LNCaP clone FGC (cell line): ENCODE data around the gene TCN2.

Experiments used
- DNase-seq: peaks from one replicate; pipeline ENCODE4 v3.0.0-alpha.2; 2011; ENCODE audit warnings: low read depth
- H3K4me3 ChIP-seq: 2 replicates; pipeline ENCODE4 v1.5.1; 2011; ENCODE audit warnings: mild to moderate bottlenecking, low read depth, low read length, control low read depth
- TF ChIP-seq, protein P1 (sequence below): IDR thresholded peaks from 2 replicates; pipeline ENCODE4 v1.5.1; 2012; ENCODE audit warnings: mild to moderate bottlenecking; ENCODE audit not compliant: control insufficient read depth, insufficient read depth; ENCODE audit errors: extremely low read depth

TCN2 gene

DNA sequence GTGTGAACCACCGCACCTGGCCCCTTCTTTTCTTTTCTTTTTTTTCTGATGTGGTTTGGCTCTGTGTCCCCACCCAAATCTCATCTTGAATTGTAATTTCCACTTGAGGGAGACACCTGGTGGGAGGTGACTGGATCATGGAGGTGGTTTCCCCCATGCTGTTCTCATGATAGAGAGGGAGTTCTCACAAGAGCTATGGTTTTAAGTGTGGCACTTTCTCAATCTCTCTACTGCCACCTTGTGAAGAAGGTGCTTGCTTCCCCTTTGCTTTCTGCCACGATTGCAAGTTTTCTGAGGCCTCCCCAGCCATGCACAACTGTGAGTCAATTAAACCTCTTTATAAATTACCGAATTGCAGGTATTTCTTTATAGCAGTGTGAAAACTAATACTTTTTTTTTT, 4.9 kb upstream of the TCN2 start:
- DNase-seq: no peak
- TF ChIP-seq, protein P1, sequence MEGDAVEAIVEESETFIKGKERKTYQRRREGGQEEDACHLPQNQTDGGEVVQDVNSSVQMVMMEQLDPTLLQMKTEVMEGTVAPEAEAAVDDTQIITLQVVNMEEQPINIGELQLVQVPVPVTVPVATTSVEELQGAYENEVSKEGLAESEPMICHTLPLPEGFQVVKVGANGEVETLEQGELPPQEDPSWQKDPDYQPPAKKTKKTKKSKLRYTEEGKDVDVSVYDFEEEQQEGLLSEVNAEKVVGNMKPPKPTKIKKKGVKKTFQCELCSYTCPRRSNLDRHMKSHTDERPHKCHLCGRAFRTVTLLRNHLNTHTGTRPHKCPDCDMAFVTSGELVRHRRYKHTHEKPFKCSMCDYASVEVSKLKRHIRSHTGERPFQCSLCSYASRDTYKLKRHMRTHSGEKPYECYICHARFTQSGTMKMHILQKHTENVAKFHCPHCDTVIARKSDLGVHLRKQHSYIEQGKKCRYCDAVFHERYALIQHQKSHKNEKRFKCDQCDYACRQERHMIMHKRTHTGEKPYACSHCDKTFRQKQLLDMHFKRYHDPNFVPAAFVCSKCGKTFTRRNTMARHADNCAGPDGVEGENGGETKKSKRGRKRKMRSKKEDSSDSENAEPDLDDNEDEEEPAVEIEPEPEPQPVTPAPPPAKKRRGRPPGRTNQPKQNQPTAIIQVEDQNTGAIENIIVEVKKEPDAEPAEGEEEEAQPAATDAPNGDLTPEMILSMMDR: peak; percentile 40
- no peak overlapping the region for H3K4me3 ChIP-seq

DNA sequence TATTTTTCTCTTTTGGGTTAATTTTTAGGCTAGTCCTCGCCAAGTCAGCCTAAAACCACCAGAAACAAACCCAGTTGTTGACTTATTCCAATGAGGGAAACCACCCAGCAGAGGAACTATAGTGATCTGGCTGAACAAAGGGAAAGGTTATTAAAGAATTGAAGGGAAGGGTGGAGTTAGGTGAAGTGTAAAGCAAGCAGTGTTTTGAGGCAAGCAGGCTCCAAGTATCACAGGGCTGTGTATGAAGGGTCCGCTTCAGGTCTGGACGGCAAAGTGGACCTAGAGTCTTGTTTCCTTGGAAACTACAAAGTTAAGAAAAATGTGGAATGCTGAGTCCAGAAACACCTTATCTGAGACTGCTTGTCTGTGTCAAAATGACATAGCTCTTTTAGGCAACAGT, 3.2 kb upstream of the TCN2 start:
- no peak for DNase-seq
- H3K4me3 ChIP-seq: no peak overlapping the region
- TF ChIP-seq, protein P1: no peak

DNA sequence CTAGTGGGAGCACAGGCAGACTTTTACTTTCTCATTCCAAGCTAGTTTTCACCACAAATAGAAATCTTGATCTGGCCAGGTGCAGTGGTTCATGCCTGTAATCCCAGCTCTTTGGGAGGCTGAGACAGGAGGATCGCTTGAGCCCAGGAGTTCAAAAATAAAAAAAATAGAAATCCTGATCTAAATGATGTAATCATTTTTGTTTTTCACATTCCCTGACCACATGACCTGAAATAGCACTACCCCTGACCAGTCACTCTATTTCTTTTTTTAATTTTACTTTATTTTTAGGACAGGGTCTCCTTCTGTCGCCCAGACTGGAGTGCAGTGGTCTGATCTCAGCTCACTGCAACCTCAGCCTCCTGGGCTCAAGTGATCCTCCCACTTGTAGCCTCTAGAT, 2.3 kb upstream of the TCN2 start:
- H3K4me3 ChIP-seq: no peak overlapping the region
- no peak for DNase-seq
- TF ChIP-seq, protein P1: no peak

DNA sequence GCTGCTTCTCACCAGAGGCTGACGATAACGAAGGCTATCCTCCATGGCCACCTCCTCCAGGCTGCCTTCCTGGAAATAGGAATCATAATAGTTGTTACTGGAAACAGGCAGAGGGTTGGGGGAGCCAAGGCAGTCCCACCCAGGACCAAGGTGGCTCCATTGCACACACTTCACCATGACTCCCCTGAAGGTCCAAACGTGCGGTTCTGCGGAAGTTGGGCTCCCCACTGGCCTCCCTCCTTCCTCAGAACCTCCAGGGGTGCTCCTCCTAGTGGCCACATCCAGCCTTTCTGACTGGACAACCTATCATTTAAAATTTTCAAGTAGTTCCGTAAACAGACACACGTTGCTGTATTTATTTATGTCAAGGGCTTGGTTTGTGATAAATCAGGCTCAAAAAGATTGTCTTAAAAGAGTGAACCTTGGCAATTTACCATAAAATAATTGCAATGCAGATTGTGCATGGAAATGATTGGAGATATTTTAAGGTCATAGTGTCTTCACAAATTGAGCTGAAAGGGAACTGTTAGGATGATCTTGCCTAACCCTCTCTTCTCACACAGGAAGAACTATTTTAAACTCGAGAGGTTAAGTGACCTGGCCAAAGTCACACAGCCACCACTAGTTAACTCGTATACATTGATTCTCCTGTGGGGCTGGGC, 1.4 kb upstream of the TCN2 start:
- TF ChIP-seq, protein P1: peak; percentile 54
- DNase-seq: no peak
- H3K4me3 ChIP-seq: no peak overlapping the region

DNA sequence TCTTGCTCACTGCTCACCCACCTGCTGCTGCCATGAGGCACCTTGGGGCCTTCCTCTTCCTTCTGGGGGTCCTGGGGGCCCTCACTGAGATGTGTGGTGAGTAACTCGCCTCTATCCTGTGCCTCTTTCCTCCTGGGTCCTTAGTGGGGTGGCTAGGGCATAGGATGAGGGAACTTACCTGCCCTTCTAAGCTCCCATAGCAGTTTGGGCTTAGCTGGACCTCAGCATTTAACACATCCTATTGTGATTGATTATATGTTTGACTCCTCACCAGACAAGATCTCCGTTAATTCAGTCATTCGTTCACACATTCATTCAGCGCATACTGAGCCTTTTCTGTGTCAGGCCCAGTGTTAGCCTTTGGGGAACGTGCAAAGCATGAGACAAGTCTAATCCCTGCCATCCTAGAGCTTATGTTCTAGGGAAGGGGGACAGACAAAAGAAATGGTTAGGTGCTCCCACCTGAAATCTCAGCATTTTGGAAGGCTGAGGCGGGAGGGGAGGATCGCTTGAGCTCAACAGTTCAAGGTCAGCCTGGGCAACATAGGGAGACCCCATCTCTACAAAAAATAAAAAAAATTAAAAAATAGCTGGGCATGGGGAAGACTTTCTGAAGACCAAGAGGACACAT, 441 bp downstream of the TCN2 start:
- no peak for DNase-seq
- TF ChIP-seq, protein P1: no peak
- H3K4me3 ChIP-seq: no peak overlapping the region

DNA sequence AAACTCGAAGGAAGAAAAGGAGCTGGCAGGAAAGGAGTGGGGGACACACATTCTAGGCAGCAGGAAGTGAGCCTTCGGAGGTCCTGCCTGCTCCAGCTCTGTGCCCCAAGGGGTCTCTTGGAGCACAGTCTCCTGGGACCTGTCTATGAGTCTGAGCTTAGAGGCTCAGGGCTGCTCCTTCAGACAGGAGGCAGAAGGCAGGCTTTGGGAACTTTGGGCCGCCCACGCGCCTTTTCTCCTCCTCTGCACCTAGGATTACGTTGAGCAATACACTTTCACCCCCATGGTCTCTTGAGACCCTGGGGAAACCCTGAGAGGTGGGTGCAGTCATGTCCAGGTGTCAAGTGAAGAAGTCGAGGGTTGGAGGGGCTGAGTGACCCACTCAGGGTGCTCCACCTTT, 965 bp downstream of the TCN2 start:
- TF ChIP-seq, protein P1: no peak
- H3K4me3 ChIP-seq: no peak overlapping the region
- no peak for DNase-seq
